GM12891 (cell line): Measurements from ENCODE around the gene PLOD1.

Source experiments
- PAX5 ChIP-seq: IDR thresholded peaks from 2 replicates; pipeline ENCODE4 v1.6.1; 2011; ENCODE audit warnings: low read length, moderate library complexity, mild to moderate bottlenecking; ENCODE audit not compliant: insufficient read depth, severe bottlenecking
- POLR2A ChIP-seq: IDR thresholded peaks from 2 replicates; pipeline ENCODE4 v1.6.1; 2011; ENCODE audit warnings: low read depth, low read length, control low read depth
- POLR2AphosphoS5 ChIP-seq: IDR thresholded peaks from 2 replicates; pipeline ENCODE4 v1.6.1; 2011; ENCODE audit warnings: low read depth, low read length, control low read depth
- POU2F2 ChIP-seq: IDR thresholded peaks from 2 replicates; pipeline ENCODE4 v1.6.1; 2011; ENCODE audit warnings: low read depth, mild to moderate bottlenecking, control low read depth, low read length, moderate library complexity
- SPI1 ChIP-seq: IDR thresholded peaks from 2 replicates; pipeline ENCODE4 v1.6.1; 2011; ENCODE audit warnings: low read depth, low read length, control low read depth
- TAF1 ChIP-seq: IDR thresholded peaks from 2 replicates; pipeline ENCODE4 v1.6.1; 2011; ENCODE audit warnings: low read depth, low read length, control low read depth

DNA sequence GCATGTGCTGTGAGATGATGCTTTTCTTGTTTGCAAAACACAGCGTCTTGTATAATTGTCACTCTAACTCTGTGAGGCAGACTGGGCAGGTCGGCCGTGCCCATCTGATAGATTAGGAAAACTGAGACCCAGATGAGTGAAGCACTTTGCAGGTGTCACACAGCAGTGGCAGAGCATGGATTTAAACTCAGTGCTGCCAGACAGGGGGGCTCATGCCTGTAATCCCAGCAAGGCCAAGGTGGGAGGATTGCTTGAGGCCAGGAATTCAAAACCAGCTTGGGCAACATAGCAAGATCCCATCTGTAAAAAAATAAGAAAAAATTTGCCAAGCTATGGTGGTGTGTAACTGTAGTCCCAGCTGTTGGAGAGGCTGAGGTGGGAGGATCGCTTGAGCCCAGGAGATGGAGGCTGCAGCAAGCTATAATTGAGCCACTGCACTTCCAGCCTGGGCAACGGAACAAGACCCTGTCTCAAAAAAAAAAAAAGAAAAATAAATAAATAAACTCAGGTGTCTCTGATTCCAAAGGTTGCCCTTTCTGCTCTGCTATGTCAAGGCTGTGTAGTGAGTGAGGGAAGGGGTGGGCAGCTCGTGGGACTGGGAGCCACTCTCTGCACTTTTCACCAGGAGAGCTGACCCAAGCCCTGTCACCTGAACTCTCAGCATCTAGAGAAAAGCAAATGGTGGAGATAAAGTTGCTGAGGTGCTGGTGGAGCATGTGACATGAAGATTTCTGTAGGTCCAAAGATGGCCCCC lies 42.9 kb upstream of the PLOD1 start:
- no peak for TF ChIP-seq TAF1
- TF ChIP-seq POLR2AphosphoS5 = no peak
- no peak for TF ChIP-seq POLR2A
- no peak for TF ChIP-seq SPI1
- no peak for TF ChIP-seq PAX5
- TF ChIP-seq POU2F2 = no peak
